Measurements from ENCODE around the gene VPS41.

- TF ChIP-seq CTCF (IDR thresholded peaks at IDR 0.05) = no peak
- no peak for TF ChIP-seq POLR2A (IDR thresholded peaks at IDR 0.05)
Observed at GRCh38 chr7:38798552-38799267, 110.3 kb downstream of the VPS41 start.
